GM12864 (cell line): Measurements from ENCODE around the gene RPL35A.
A peak's percentile ranks its signal among the peaks of the same experiment; 100 is the strongest.
"Not testable (repeated sequence)": the region's sequence is repeated elsewhere in the genome, so short reads cannot be mapped to it uniquely, and the experiment has no call there.

Experiments used
- DNase-seq: peaks from one replicate; pipeline ENCODE4 v3.0.0-alpha.2; 2011; ENCODE audit warnings: low read depth
- H3K4me3 ChIP-seq: 2 replicates; pipeline ENCODE4 v1.5.1; 2011; ENCODE audit warnings: mild to moderate bottlenecking, low read depth, low read length, control low read depth
- CTCF ChIP-seq: IDR thresholded peaks from 2 replicates; pipeline ENCODE4 v1.5.1; 2011; ENCODE audit warnings: low read depth, mild to moderate bottlenecking, moderate library complexity, low read length, control low read depth, inconsistent platforms; ENCODE audit errors: missing control alignments

Gene RPL35A

GRCh38 chr3:197955892-197956477 lies 6.0 kb downstream of the RPL35A start:
- no peak for DNase-seq

GRCh38 chr3:197956626-197956988 lies 6.6 kb downstream of the RPL35A start:
- H3K4me3 ChIP-seq, result no peak overlapping the region
- TF ChIP-seq CTCF, result no peak
- no peak for DNase-seq

More at GRCh38 chr3:197955892-197956477, 6.0 kb downstream of the RPL35A start:
- H3K4me3 ChIP-seq, result no peak overlapping the region
- TF ChIP-seq CTCF, result no peak

- TF ChIP-seq CTCF, result no peak
- H3K4me3 ChIP-seq, result no peak overlapping the region
- no peak for DNase-seq
Measured at GRCh38 chr3:197957790-197958133, 7.8 kb downstream of the RPL35A start.

GRCh38 chr3:197958346-197958745 lies 8.4 kb downstream of the RPL35A start:
- H3K4me3 ChIP-seq, result no peak overlapping the region
- TF ChIP-seq CTCF, result no peak
- DNase-seq, result no peak

GRCh38 chr3:197958848-197959247 lies 8.9 kb downstream of the RPL35A start:
- not testable (repeated sequence) for H3K4me3 ChIP-seq

GRCh38 chr3:197959500-197959890 lies 9.5 kb downstream of the RPL35A start:
- TF ChIP-seq CTCF, result no peak
- no peak for DNase-seq
- peak overlapping the region; percentile 69 for H3K4me3 ChIP-seq

More at GRCh38 chr3:197958848-197959247, 8.9 kb downstream of the RPL35A start:
- not testable (repeated sequence) for DNase-seq

- DNase-seq, result peak; percentile 82
- no peak for TF ChIP-seq CTCF
Measured at GRCh38 chr3:197959891-197960693, 10.1 kb downstream of the RPL35A start, which contains the start of gene LMLN. Gene LMLN (plus strand): TSS chr3:197960217. CDS start chr3:197960246, 29 bp downstream.

More at GRCh38 chr3:197959891-197960693, 10.1 kb downstream of the RPL35A start, which contains the start of gene LMLN:
- H3K4me3 ChIP-seq, result peak within 1 kb of the TSS; percentile 69
